ENCODE measurements around the gene SENP6.

- TF ChIP-seq POLR2A (IDR thresholded peaks at IDR 0.05; ENCODE audit: low read length): no peak
- TF ChIP-seq GATA1 (IDR thresholded peaks at IDR 0.05; ENCODE audit: low read depth, low read length): no peak
Measured at GRCh38 chr6:75563032-75563431, 38.6 kb upstream of the SENP6 start.
